Retinal pigment epithelial cell (primary cell): ENCODE measurements around the gene HAPSTR1.

Experiments
- DNase-seq: peaks from one replicate; pipeline ENCODE4 v3.0.0-alpha.2; 2010; ENCODE audit warnings: low read depth
- H3K4me3 ChIP-seq: 2 replicates; pipeline ENCODE4 v1.5.1; 2011; ENCODE audit warnings: mild to moderate bottlenecking, low read length, control low read depth, moderate library complexity
- TF ChIP-seq, protein P1 (sequence below): conservative IDR thresholded peaks from 2 replicates; pipeline ENCODE4 v1.5.1; 2011; ENCODE audit warnings: low read depth, low read length, control low read depth, inconsistent platforms

Gene HAPSTR1

DNA sequence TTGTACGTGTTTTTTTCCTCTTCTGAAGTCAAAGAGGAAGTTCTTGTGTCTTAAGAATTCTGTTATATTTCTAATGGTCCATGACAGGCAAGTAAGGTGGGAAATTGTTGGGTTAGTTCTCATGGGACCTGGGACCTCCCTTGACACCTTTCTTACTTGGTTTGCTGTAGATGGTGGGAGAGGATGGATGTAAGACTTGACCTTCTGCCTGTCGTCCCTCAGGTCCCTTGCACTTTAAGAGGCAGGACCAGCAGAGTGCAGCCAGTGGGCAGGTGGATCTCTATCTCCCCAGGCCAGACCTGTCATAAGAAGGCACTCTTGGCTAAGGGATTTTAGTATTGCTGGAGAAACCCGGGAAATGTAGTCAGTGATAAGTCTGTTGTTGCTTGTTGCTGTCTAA lies 12.1 kb downstream of the HAPSTR1 start:
- no peak for DNase-seq
- TF ChIP-seq, protein P1, sequence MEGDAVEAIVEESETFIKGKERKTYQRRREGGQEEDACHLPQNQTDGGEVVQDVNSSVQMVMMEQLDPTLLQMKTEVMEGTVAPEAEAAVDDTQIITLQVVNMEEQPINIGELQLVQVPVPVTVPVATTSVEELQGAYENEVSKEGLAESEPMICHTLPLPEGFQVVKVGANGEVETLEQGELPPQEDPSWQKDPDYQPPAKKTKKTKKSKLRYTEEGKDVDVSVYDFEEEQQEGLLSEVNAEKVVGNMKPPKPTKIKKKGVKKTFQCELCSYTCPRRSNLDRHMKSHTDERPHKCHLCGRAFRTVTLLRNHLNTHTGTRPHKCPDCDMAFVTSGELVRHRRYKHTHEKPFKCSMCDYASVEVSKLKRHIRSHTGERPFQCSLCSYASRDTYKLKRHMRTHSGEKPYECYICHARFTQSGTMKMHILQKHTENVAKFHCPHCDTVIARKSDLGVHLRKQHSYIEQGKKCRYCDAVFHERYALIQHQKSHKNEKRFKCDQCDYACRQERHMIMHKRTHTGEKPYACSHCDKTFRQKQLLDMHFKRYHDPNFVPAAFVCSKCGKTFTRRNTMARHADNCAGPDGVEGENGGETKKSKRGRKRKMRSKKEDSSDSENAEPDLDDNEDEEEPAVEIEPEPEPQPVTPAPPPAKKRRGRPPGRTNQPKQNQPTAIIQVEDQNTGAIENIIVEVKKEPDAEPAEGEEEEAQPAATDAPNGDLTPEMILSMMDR, result no peak
- H3K4me3 ChIP-seq, result no peak overlapping the region

DNA sequence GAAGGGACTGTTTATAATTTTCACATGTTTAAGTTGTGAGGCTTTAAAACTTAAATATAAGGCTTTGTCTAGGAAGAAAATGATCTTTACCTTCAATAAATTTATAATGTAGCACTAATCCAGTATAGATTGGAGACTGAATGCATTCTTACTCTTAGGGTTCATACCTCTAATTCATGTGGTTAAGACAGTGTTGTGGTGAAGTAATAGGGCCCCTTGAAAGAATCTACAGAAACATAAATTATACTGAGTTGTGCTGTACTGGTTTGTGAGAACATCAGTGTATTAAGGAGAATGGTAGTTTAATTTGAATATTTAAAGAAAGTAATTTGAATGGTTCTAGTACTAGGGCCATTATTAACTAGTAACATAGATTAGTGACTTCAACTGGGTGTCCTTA lies 13.7 kb downstream of the HAPSTR1 start:
- no peak for DNase-seq
- H3K4me3 ChIP-seq, result no peak overlapping the region
- TF ChIP-seq, protein P1, result no peak

DNA sequence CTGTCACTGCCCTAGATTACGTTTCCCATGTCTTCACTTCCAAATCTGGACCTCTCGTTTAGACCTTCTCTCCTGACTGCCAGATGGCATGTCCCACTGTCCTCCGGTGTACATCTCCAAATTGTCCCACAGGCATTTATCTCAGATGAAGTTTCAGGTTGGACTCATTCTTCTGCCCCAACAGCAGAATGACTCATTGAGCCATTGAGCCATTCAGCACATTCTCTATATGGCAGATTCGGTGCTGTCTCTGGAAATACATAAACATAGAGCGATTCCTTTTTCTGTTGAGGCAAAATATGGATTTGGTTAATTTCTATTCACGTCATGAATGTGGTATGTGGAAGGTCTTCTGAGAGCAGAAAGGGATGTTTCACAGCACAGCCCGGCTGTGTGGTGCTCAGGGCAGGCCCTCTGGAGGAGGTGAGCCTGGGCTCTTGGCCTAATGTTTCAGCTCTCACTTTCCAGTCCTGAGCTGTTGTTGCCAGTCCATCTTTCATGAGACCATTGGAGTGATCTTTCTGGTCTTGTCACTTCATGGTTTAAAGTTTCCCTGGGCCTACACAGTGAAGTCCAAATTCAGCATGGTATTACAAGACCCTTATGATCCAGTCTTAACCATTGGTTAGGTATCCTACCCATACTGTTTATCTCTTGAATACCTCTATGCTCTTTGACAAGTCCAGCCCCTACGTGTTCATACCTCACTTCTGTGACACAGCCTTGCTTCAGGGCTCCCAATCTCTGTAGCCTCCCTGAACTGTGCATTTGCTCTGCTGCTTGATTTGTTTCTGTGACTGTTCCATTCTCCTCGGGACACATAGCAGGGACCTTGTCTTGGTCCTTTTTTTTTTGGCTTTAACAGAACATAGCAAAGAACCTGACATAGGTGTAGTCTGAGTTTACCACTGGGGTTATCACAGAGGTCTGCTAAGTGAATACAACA lies 15.9 kb downstream of the HAPSTR1 start:
- TF ChIP-seq, protein P1, result no peak
- DNase-seq, result no peak
- H3K4me3 ChIP-seq, result no peak overlapping the region

DNA sequence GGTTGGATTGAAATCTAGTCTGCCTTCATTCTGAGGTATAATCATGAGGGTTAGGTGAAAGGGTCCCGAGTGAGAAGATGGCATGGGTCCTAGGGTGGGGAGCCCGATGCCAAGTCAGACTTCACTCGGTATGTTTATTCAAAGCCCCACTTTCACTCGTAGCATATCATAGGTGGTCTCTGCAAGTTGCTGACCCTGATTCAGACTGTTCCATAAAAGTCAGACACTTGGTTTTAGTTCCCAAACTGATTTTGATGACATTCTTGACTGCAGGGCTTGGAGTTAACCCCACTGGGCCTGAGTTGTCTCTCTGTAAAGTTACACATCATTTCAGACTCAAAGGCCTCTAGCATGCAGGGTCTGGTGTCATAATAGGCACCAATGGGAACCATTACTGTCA lies 17.8 kb downstream of the HAPSTR1 start:
- TF ChIP-seq, protein P1, result no peak
- no peak overlapping the region for H3K4me3 ChIP-seq
- no peak for DNase-seq

DNA sequence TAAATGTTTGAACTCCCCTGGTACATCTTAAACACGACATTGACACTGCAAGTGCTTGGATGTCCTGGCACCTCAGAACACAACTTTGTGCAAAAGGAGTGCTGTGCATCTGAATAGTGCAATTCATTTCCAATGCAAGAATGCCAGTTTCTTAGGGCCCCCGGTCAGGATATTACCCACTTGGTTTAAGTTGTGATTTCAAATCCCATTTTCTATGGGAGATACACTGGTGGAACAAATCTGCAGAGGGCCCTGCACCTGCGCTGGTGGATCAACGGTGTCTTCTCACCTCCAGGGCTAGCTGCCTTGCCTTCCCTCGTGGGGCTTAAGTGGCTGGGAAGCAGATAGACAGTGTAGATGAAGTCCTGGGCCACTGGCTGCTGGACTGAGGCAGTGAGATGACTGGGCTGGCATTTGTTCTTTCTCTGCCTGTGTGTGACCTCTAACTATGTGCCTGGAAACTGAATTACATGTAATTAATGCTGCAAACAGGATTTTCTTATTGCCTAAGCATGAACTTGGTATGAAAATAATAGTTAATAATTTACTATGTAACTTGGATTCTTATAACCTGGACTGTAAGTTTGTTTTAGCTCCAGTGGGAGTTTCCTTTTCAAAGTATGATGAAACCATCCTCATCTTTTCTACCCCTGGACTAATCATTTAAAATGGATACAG lies 20.9 kb downstream of the HAPSTR1 start:
- H3K4me3 ChIP-seq, result no peak overlapping the region
- no peak for DNase-seq
- TF ChIP-seq, protein P1, result no peak

DNA sequence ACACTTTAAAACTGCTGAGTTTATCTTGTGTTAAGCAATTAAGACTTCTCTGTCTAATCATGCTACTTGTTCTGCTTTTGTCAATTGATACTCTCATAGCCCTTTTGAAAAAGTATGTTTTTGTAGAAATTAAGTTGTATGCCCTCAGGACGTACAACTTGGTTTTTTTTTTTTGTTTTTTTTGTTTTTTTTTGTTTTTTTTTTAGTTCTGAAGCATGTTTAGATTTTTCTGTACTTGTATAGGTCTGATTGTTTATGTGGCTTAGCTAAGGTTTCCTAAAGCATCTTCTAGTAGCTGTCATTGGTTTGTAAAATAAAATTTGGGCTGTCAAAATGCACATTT lies 21.4 kb downstream of the HAPSTR1 start:
- TF ChIP-seq, protein P1, result no peak
- H3K4me3 ChIP-seq, result no peak overlapping the region
- DNase-seq, result no peak
